ENCODE results near the gene TEAD4. TPM values are rescaled to one million over a fixed set of nuclear protein-coding genes. Genes with fewer than 3 reads are reported as not detected.

TEAD4 gene
- total and polyA plus RNA-seq, 2 donors (not counting 1 experiment from before 2014, with no cell fraction given): not detected

- no peak overlapping the region for H3K4me3 ChIP-seq (ENCODE audit: control extremely low read depth in 1 of 5, extremely low read depth in 1 of 5, insufficient read depth in 1 of 5, low read depth in 2 of 5, low read length in 4 of 5)
- DNase-seq: no peak
- no peaks in the 10 kb centered on the region for H3K9me3 ChIP-seq (ENCODE audit: control extremely low read depth in 1 of 3, control insufficient read depth in 2 of 3, insufficient read depth in 1 of 3, low read length in 2 of 3)
- H3K27ac ChIP-seq (ENCODE audit: low read length in 2 of 2): no peak overlapping the region
- Mint-ChIP-seq H3K27ac (no peak overlapping the region), H3K27me3 (no peaks in the 10 kb centered on the region), H3K4me3 (no peak overlapping the region), H3K4me1 (no peaks in the 10 kb centered on the region), H3K9me3 (ENCODE audit: insufficient read depth) (no peaks in the 10 kb centered on the region)
- no peaks in the 10 kb centered on the region for H4K20me1 ChIP-seq (ENCODE audit: control insufficient read depth, insufficient read depth, low read length, poor library complexity, severe bottlenecking)
- 90% methylated on average over 11 of the region's 11 CpGs for WGBS (ENCODE audit: insufficient coverage)
- no peak overlapping the region for H3K9ac ChIP-seq (ENCODE audit: low read length)
- intact Hi-C loops (cut with micrococcal nuclease): no loop called here
- no peaks in the 10 kb centered on the region for H3K79me2 ChIP-seq (ENCODE audit: control insufficient read depth, insufficient read depth, low read length)
- ChIA-PET POLR2A (no interaction called here), CTCF (interaction anchor here (0.9 kb wide), 1 partner anchor 8 kb away, joined by 3 read pairs; no protein-coding TSS in a partner anchor)
- ATAC-seq (ENCODE audit: low read depth): no peak
- no peaks in the 10 kb centered on the region for H3K4me1 ChIP-seq (ENCODE audit: control insufficient read depth in 2 of 2, insufficient read depth in 2 of 2, low read length in 2 of 2)
- H3K36me3 ChIP-seq (replicated peaks in 1 of 2; ENCODE audit: control extremely low read depth in 1 of 2, control insufficient read depth in 1 of 2, extremely low read depth in 1 of 2, insufficient read depth in 2 of 2, low read length in 1 of 2): peaks cover 6 to 11% of the 10 kb centered on the region in 2 experiments
- no peak overlapping the region for H2AFZ ChIP-seq (ENCODE audit: insufficient read depth, low read depth, low read length, poor library complexity, severe bottlenecking)
- no peaks in the 10 kb centered on the region for H3K27me3 ChIP-seq (replicated peaks in 1 of 4; ENCODE audit: control extremely low read depth in 1 of 4, control insufficient read depth in 3 of 4, insufficient read depth in 4 of 4, low read length in 3 of 4)
- TF ChIP-seq EZH2 (IDR thresholded peaks at IDR 0.05; ENCODE audit: borderline replicate concordance, insufficient read depth, low read depth, low read length, poor library complexity, severe bottlenecking): no peak
- no peak for TF ChIP-seq CTCF (IDR thresholded peaks at IDR 0.05)
- H3K4me2 ChIP-seq (replicated peaks; ENCODE audit: low read depth, low read length, poor library complexity, severe bottlenecking): no peak overlapping the region
These were observed 22.9 kb upstream of the TEAD4 start for GRCh38 chr12:2936301-2936700.

DNA sequence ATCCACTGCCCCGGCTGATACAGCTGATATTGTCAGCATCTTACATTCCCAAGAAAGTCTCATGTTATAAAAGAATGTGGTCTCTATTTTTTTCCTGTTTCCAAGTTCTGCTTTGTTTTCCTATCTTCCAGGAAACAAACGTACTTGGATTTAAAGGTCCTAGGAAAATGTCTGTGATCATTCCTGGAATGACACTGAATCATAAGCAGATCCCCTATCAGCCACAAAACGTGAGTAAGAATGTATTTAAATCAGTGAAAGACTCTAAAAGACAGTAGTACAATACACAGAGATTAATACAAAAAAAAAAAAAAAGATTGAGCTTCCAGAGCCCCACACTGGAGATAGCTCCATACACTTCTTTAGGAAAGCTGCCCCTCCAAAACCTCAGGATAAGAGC, 21.7 kb upstream of the TEAD4 start:
- Histone ChIP-seq H3K9me3 (ENCODE audit: control extremely low read depth in 1 of 3, control insufficient read depth in 2 of 3, insufficient read depth in 1 of 3, low read length in 2 of 3) (no peaks in the 10 kb centered on the region), H3K36me3 (replicated peaks in 1 of 2; ENCODE audit: control extremely low read depth in 1 of 2, control insufficient read depth in 1 of 2, extremely low read depth in 1 of 2, insufficient read depth in 2 of 2, low read length in 1 of 2) (peaks cover 5 to 6% of the 10 kb centered on the region in 2 experiments), H3K4me2 (replicated peaks; ENCODE audit: low read depth, low read length, poor library complexity, severe bottlenecking) (no peak overlapping the region), H2AFZ (ENCODE audit: insufficient read depth, low read depth, low read length, poor library complexity, severe bottlenecking) (no peak overlapping the region), H3K27ac (ENCODE audit: low read length in 2 of 2) (no peak overlapping the region), H3K4me3 (ENCODE audit: control extremely low read depth in 1 of 5, extremely low read depth in 1 of 5, insufficient read depth in 1 of 5, low read depth in 2 of 5, low read length in 4 of 5) (no peak overlapping the region), H4K20me1 (ENCODE audit: control insufficient read depth, insufficient read depth, low read length, poor library complexity, severe bottlenecking) (no peaks in the 10 kb centered on the region), H3K27me3 (replicated peaks in 1 of 4; ENCODE audit: control extremely low read depth in 1 of 4, control insufficient read depth in 3 of 4, insufficient read depth in 4 of 4, low read length in 3 of 4) (no peaks in the 10 kb centered on the region), H3K4me1 (ENCODE audit: control insufficient read depth in 2 of 2, insufficient read depth in 2 of 2, low read length in 2 of 2) (no peaks in the 10 kb centered on the region), H3K9ac (ENCODE audit: low read length) (no peak overlapping the region), H3K79me2 (ENCODE audit: control insufficient read depth, insufficient read depth, low read length) (no peaks in the 10 kb centered on the region)
- DNase-seq: no peak
- no peaks in the 10 kb centered on the region for H3K4me1 Mint-ChIP-seq
- H3K27me3 Mint-ChIP-seq: no peaks in the 10 kb centered on the region
- intact Hi-C loops (cut with micrococcal nuclease): no loop called here
- H3K9me3 Mint-ChIP-seq (ENCODE audit: insufficient read depth): no peaks in the 10 kb centered on the region
- no peak for ATAC-seq (ENCODE audit: low read depth)
- no peak for TF ChIP-seq EZH2 (IDR thresholded peaks at IDR 0.05; ENCODE audit: borderline replicate concordance, insufficient read depth, low read depth, low read length, poor library complexity, severe bottlenecking)
- no peak for TF ChIP-seq CTCF (IDR thresholded peaks at IDR 0.05)
- H3K27ac Mint-ChIP-seq: no peak overlapping the region
- no peak overlapping the region for H3K4me3 Mint-ChIP-seq
- ChIA-PET CTCF (no interaction called here), POLR2A (interaction anchor here (0.8 kb wide), 1 partner anchor 47 kb away, joined by 3 read pairs; the partner anchor contains the start of gene TULP3)
- no CpG with 5 or more reads among the region's 3 CpGs for WGBS (ENCODE audit: insufficient coverage)

All from B cell (primary cell).